HepG2 (cell line): ENCODE measurements around the gene TXNL4A. TPM values are rescaled to one million over a fixed set of nuclear protein-coding genes. Genes with fewer than 3 reads are reported as not detected.

Source experiments
- AGO1 ChIP-seq: fragments of 200-400 bp; formaldehyde crosslinking; IDR thresholded peaks from 2 replicates; pipeline ENCODE4 v1.6.1; 2017; ENCODE audit warnings: mild to moderate bottlenecking, low read depth, low read length, moderate library complexity; ENCODE audit not compliant: poor library complexity, severe bottlenecking
- EEA1 ChIP-seq: sonication (generic); formaldehyde crosslinking; IDR thresholded peaks from 2 replicates; pipeline ENCODE4 v1.5.1; 2020; ENCODE audit warnings: mild to moderate bottlenecking, missing genetic modification reagents, borderline replicate concordance
- EZH2 ChIP-seq: conservative IDR thresholded peaks from 2 replicates; pipeline ENCODE4 v1.6.1; 2012; ENCODE audit warnings: mild to moderate bottlenecking, low read depth, low read length, moderate library complexity
- GTF2F1 ChIP-seq: fragments of 150-350 bp; IDR thresholded peaks from 2 replicates; pipeline ENCODE4 v1.6.1; 2014; ENCODE audit warnings: low read length
- HIVEP1 ChIP-seq: sonication (generic); formaldehyde crosslinking; IDR thresholded peaks from 2 replicates; pipeline ENCODE4 v1.4.0; 2020; ENCODE audit warnings: mild to moderate bottlenecking, missing genetic modification reagents
- MBD4 ChIP-seq: IDR thresholded peaks from 2 replicates; pipeline ENCODE4 v1.6.1; 2012; ENCODE audit warnings: low read length, inconsistent platforms, borderline replicate concordance
- NCOR1 ChIP-seq: fragments of 200-600 bp; sonication (generic); IDR thresholded peaks from 2 replicates; pipeline ENCODE4 v1.7.0; 2017; ENCODE audit warnings: antibody characterized with exemption, low read length, borderline replicate concordance
- ZBTB42 ChIP-seq: sonication (generic); formaldehyde crosslinking; IDR thresholded peaks from 2 replicates; pipeline ENCODE4 v1.5.0; 2020; ENCODE audit warnings: mild to moderate bottlenecking, missing genetic modification reagents
- ZFP36L1 ChIP-seq: sonication (generic); formaldehyde crosslinking; IDR thresholded peaks from 2 replicates; pipeline ENCODE4 v1.8.0; 2022; ENCODE audit warnings: mild to moderate bottlenecking, missing genetic modification reagents, moderate library complexity
- ZNF781 ChIP-seq: sonication (generic); formaldehyde crosslinking; IDR thresholded peaks from 2 replicates; pipeline ENCODE4 v1.5.1; 2020; ENCODE audit warnings: borderline replicate concordance, mild to moderate bottlenecking, missing genetic modification reagents; ENCODE audit errors: not compliant biosample characterization
- polyA plus RNA-seq, 8 experiments: library from polyadenylated mRNA; depleted of rRNA in 3 of 8; stranded (reverse) in 7 of 8; unstranded in 1 of 8; fragments of >200 nt; fragmentation: Illumina TruSeq in 4 of 8; extraction: Trizol in 4 of 8; gene quantifications; 2 replicates each; pipeline versions ENCODE4 v1.2.1 to v1.2.3, GENCODE V29; 2011 to 2016; ENCODE audit warnings: low read depth in 4 of 8, missing spikeins in 1 of 8, mixed read lengths in 1 of 8; ENCODE audit not compliant: insufficient read depth in 1 of 8
- total RNA-seq, 5 experiments: library from RNA; depleted of rRNA; stranded (reverse); fragments of >200 nt; fragmentation: Illumina TruSeq; extraction: Trizol; gene quantifications; 2 replicates each; pipeline ENCODE4 v1.2.3, GENCODE V29; 2016; ENCODE audit warnings: low read depth in 1 of 5
- TF ChIP-seq, protein P1 (sequence below): sonication (generic); formaldehyde crosslinking; IDR thresholded peaks from 2 replicates; pipeline ENCODE4 v1.4.0; 2020; ENCODE audit warnings: missing genetic modification reagents
- TF ChIP-seq, protein P2 (sequence below): IDR thresholded peaks from 2 replicates; pipeline ENCODE4 v1.4.0; 2020; ENCODE audit warnings: mild to moderate bottlenecking, missing genetic modification reagents
- TF ChIP-seq, protein P3 (sequence below): sonication (generic); formaldehyde crosslinking; IDR thresholded peaks from 2 replicates; pipeline ENCODE4 v1.5.1; 2020; ENCODE audit warnings: missing genetic modification reagents, mild to moderate bottlenecking, borderline replicate concordance
- TF ChIP-seq, protein P4 (sequence below): IDR thresholded peaks from 2 replicates; pipeline ENCODE4 v1.6.1; 2016; ENCODE audit warnings: mild to moderate bottlenecking, missing biosample characterization, missing genetic modification reagents
- TF ChIP-seq, protein P5 (sequence below): sonication (generic); formaldehyde crosslinking; IDR thresholded peaks from 2 replicates; pipeline ENCODE4 v1.5.1; 2020; ENCODE audit warnings: mild to moderate bottlenecking, missing genetic modification reagents, moderate library complexity
- TF ChIP-seq, protein P6 (sequence below): sonication (generic); formaldehyde crosslinking; IDR thresholded peaks from 2 replicates; pipeline ENCODE4 v1.4.0; 2020; ENCODE audit warnings: mild to moderate bottlenecking, missing genetic modification reagents
- TF ChIP-seq, protein P7 (sequence below): sonication (generic); formaldehyde crosslinking; IDR thresholded peaks from 2 replicates; pipeline ENCODE4 v1.8.0; 2022; ENCODE audit warnings: missing genetic modification reagents, low read depth, mild to moderate bottlenecking, borderline replicate concordance

The TXNL4A gene
- total and polyA plus RNA-seq, 2 of the 13 experiments (the other 11 are each of a cell fraction or from before 2014, with no cell fraction given) = 172 to 202 TPM

DNA sequence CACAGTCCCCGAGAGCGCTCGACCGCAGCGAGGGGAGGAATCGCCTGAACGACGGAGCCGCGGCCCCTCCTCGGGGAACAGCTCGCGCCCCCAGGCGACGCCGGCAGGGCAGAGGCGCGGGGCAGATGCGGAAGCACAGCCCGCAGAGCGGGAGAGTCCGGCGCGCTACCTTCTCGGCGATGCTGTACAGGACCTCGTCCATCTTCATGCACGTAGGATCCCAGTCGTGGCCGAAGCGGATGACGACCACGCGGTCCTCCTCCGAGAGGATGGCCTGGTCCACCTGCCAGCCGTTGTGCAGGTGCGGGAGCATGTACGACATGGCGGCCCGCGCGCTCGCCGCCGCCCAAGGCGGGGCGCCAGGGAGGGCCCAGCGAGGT, 302 bp downstream of the TXNL4A start (continued):
- TF ChIP-seq, protein P1, sequence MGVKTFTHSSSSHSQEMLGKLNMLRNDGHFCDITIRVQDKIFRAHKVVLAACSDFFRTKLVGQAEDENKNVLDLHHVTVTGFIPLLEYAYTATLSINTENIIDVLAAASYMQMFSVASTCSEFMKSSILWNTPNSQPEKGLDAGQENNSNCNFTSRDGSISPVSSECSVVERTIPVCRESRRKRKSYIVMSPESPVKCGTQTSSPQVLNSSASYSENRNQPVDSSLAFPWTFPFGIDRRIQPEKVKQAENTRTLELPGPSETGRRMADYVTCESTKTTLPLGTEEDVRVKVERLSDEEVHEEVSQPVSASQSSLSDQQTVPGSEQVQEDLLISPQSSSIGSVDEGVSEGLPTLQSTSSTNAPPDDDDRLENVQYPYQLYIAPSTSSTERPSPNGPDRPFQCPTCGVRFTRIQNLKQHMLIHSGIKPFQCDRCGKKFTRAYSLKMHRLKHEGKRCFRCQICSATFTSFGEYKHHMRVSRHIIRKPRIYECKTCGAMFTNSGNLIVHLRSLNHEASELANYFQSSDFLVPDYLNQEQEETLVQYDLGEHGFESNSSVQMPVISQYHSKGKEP (CRISPR knock-in tag) = no peak
- TF ChIP-seq GTF2F1 (no peak), EEA1 (CRISPR knock-in tag) (no peak), HIVEP1 (CRISPR knock-in tag) (no peak), NCOR1 (no peak), EZH2 (no peak), ZFP36L1 (CRISPR knock-in tag) (no peak), ZNF781 (CRISPR knock-in tag) (peak; percentile 38), ZBTB42 (CRISPR knock-in tag) (no peak), MBD4 (no peak), AGO1 (no peak)
- TF ChIP-seq, protein P2, sequence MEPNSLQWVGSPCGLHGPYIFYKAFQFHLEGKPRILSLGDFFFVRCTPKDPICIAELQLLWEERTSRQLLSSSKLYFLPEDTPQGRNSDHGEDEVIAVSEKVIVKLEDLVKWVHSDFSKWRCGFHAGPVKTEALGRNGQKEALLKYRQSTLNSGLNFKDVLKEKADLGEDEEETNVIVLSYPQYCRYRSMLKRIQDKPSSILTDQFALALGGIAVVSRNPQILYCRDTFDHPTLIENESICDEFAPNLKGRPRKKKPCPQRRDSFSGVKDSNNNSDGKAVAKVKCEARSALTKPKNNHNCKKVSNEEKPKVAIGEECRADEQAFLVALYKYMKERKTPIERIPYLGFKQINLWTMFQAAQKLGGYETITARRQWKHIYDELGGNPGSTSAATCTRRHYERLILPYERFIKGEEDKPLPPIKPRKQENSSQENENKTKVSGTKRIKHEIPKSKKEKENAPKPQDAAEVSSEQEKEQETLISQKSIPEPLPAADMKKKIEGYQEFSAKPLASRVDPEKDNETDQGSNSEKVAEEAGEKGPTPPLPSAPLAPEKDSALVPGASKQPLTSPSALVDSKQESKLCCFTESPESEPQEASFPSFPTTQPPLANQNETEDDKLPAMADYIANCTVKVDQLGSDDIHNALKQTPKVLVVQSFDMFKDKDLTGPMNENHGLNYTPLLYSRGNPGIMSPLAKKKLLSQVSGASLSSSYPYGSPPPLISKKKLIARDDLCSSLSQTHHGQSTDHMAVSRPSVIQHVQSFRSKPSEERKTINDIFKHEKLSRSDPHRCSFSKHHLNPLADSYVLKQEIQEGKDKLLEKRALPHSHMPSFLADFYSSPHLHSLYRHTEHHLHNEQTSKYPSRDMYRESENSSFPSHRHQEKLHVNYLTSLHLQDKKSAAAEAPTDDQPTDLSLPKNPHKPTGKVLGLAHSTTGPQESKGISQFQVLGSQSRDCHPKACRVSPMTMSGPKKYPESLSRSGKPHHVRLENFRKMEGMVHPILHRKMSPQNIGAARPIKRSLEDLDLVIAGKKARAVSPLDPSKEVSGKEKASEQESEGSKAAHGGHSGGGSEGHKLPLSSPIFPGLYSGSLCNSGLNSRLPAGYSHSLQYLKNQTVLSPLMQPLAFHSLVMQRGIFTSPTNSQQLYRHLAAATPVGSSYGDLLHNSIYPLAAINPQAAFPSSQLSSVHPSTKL = no peak; the same call in 1 of the 2 replicates
- TF ChIP-seq, protein P3, sequence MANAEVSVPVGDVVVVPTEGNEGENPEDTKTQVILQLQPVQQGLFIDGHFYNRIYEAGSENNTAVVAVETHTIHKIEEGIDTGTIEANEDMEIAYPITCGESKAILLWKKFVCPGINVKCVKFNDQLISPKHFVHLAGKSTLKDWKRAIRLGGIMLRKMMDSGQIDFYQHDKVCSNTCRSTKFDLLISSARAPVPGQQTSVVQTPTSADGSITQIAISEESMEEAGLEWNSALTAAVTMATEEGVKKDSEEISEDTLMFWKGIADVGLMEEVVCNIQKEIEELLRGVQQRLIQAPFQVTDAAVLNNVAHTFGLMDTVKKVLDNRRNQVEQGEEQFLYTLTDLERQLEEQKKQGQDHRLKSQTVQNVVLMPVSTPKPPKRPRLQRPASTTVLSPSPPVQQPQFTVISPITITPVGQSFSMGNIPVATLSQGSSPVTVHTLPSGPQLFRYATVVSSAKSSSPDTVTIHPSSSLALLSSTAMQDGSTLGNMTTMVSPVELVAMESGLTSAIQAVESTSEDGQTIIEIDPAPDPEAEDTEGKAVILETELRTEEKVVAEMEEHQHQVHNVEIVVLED (CRISPR knock-in tag) = no peak
- TF ChIP-seq, protein P4, sequence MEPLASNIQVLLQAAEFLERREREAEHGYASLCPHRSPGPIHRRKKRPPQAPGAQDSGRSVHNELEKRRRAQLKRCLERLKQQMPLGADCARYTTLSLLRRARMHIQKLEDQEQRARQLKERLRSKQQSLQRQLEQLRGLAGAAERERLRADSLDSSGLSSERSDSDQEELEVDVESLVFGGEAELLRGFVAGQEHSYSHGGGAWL (CRISPR knock-in tag) = no peak; the same call in none of the 2 replicates
- TF ChIP-seq, protein P5, sequence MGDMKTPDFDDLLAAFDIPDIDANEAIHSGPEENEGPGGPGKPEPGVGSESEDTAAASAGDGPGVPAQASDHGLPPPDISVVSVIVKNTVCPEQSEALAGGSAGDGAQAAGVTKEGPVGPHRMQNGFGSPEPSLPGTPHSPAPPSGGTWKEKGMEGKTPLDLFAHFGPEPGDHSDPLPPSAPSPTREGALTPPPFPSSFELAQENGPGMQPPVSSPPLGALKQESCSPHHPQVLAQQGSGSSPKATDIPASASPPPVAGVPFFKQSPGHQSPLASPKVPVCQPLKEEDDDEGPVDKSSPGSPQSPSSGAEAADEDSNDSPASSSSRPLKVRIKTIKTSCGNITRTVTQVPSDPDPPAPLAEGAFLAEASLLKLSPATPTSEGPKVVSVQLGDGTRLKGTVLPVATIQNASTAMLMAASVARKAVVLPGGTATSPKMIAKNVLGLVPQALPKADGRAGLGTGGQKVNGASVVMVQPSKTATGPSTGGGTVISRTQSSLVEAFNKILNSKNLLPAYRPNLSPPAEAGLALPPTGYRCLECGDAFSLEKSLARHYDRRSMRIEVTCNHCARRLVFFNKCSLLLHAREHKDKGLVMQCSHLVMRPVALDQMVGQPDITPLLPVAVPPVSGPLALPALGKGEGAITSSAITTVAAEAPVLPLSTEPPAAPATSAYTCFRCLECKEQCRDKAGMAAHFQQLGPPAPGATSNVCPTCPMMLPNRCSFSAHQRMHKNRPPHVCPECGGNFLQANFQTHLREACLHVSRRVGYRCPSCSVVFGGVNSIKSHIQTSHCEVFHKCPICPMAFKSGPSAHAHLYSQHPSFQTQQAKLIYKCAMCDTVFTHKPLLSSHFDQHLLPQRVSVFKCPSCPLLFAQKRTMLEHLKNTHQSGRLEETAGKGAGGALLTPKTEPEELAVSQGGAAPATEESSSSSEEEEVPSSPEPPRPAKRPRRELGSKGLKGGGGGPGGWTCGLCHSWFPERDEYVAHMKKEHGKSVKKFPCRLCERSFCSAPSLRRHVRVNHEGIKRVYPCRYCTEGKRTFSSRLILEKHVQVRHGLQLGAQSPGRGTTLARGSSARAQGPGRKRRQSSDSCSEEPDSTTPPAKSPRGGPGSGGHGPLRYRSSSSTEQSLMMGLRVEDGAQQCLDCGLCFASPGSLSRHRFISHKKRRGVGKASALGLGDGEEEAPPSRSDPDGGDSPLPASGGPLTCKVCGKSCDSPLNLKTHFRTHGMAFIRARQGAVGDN (CRISPR knock-in tag) = peak; percentile 92
- TF ChIP-seq, protein P6, sequence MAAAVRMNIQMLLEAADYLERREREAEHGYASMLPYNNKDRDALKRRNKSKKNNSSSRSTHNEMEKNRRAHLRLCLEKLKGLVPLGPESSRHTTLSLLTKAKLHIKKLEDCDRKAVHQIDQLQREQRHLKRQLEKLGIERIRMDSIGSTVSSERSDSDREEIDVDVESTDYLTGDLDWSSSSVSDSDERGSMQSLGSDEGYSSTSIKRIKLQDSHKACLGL (CRISPR knock-in tag) = peak; percentile 92
- TF ChIP-seq, protein P7, sequence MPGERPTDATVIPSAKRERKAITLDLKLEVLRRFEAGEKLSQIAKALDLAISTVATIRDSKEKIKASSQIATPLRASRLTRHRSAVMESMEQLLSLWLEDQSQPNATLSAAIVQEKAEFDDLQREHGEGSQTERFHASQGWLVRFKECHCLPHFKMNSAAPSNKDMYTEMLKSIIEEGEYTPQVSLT (CRISPR knock-in tag) = no peak
